Astrocyte (in vitro differentiated cells and primary cell): ENCODE data around the gene CRY1.

Experiments
- CTCF ChIP-seq: IDR thresholded peaks from 2 replicates; pipeline ENCODE4 v1.5.1; 2011; ENCODE audit warnings: low read depth, mild to moderate bottlenecking, inconsistent platforms, low read length, moderate library complexity; ENCODE audit not compliant: insufficient read depth
- EZH2 ChIP-seq: IDR thresholded peaks from 2 replicates; pipeline ENCODE4 v1.6.1; 2012; ENCODE audit warnings: mild to moderate bottlenecking, low read length, inconsistent platforms; ENCODE audit not compliant: insufficient read depth

GRCh38 chr12:107101651-107102050 lies 8.3 kb upstream of the CRY1 start:
- TF ChIP-seq CTCF (no peak), EZH2 (no peak)
